NCI-H2171 (cell line): ENCODE results near the gene HDHD5.

Experiments used
- DNase-seq: peaks from one replicate; lab custom pipeline; 2025; lab: John Stamatoyannopoulos, UW

HDHD5 gene

GRCh38 chr22:17105143-17106129, 53.6 kb downstream of the HDHD5 start:
- DNase-seq: no peak

DNA sequence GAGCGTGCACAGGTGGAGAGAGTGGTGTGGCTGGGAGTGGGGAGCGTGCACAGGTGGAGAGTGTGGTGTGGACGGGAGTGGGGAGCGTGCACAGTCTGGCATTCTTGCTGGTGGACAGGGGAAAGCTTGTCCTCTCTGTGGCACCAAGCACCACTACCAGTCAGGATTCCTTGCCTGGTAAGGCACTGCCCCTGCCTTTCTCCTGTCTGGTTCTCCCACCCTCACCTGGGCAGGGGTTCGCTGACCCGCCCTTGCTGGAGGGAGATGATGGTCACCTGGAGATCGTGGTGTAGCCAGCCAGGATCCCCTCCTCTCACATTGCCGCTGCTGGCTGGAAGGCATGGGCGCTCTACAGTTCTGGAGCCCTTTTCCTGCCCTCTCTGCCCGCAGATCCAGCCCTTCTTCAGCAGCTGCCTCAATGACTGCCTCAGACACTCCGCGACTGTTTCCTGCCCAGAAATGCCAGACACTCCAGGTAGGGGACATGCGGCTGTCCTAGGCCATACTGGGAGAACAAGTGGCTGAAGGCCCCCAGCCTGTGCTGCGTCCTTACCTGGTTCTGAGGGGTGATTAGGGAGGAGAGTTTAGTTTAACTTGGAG, 54.6 kb downstream of the HDHD5 start:
- no peak for DNase-seq

DNA sequence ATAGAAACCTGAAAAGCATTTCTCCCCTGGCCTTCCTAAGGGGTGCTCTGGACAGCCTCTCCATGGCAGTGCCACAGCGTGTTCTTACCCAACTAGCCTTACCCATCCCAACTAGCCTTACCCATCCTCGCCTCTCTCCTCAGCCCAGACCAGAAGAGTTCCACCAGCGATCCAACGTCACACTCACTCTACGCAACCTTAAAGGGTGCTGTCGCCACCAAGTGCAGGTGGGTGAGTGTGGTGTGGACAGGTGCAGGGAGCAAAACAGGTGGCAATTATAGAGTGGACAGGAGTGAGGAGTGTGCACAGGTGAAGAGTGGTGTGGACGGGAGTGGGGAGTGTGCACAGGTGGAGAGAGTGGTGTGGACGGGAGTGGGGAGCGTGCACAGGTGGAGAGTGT, 55.7 kb downstream of the HDHD5 start:
- DNase-seq: no peak

GRCh38 chr22:17102297-17102667, 56.8 kb downstream of the HDHD5 start:
- no peak for DNase-seq

GRCh38 chr22:17101475-17102296, 57.4 kb downstream of the HDHD5 start:
- DNase-seq: peak; percentile 81

- DNase-seq: no peak
Observed at GRCh38 chr22:17100621-17101020, 58.5 kb downstream of the HDHD5 start.

- no peak for DNase-seq
Observed at GRCh38 chr22:17098379-17098819, 60.7 kb downstream of the HDHD5 start.

DNA sequence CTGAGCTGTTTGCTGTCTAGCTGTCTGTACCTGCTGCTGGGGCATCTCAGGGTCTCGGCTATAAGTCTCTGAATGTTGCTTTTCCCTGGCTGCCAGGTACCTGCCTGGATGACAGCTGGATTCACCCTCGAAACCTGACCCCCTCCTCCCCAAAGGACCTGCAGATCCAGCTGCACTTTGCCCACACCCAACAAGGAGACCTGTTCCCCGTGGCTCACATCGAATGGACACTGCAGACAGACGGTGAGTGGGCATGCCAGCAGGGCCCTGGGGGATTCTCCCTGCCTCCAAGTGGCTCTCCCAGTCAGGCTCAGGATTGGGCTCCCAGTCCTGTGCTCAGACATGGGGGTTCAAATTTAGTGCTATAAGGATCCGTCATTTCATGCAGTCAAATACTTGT, 61.4 kb downstream of the HDHD5 start:
- peak; percentile 26 for DNase-seq

DNA sequence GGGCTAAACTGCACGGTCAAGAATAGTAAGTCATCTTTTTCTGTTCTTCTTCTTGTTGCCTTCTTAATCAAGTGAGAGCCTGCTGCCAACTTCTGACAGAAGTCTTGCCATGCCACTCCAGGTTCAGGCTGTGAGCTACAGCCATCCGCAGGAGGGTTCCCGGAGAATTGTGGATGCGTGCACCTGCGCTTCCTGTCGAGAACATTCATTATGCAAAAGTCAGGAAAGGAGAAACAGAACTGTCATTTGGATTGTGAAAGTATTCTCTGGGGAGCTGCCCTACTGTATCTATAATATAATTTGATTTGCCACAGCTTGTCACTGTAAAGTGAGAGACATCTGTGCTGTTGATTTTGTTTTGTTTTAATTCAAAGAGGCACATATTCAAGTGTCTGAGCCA, 62.0 kb downstream of the HDHD5 start:
- peak; percentile 72 for DNase-seq

GRCh38 chr22:17096071-17096470, 63.0 kb downstream of the HDHD5 start:
- no peak for DNase-seq

- DNase-seq: peak; percentile 16
Observed at GRCh38 chr22:17095538-17095937, 63.5 kb downstream of the HDHD5 start.

DNA sequence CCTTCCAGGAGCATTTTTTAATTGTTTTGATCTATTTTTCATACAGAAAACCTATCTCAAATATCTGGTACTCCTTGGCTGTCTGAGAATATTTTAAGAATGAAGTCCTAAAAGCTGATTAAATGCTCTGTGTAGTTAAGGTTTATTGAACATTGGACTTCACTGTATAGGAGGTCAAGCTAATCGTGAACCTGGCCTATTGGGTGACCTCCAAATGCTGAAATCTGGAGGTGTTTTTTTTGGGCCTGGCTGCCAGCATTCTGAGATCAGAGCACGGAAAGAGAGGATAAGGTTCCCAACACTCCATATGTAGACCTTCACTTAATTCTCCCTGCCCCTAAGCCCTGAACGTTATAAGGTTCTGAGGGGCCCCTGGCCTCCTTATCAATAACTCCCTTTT, 66.0 kb downstream of the HDHD5 start:
- no peak for DNase-seq

DNA sequence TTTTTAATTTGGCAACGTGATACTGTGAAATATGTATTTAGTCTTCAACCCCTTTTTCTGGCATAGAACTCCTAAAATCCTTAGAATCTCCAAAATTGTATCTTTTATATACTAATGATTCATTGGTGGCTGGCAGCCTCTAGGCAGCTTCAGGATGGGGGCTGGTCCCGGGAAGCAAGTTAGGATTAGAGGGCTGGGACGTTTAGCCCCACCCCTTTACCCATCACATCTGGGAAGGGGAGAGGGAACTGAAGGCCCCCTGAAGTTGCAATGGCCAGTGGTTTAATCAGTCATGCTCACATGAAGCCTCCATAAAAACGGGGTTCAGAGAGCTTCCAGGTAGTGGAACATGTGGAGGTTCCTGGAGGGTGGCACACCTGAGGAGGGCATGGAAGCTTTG, 67.2 kb downstream of the HDHD5 start:
- no peak for DNase-seq

GRCh38 chr22:17090550-17090949, 68.5 kb downstream of the HDHD5 start:
- no peak for DNase-seq
